Measurements from ENCODE around the gene RBMS3. TPM values are rescaled to one million over a fixed set of nuclear protein-coding genes. Genes with fewer than 3 reads are reported as not detected.

RBMS3 gene
- total and polyA plus RNA-seq, 2 of the 13 experiments (the other 11 are each of a cell fraction or from before 2014, with no cell fraction given), result not detected

DNA sequence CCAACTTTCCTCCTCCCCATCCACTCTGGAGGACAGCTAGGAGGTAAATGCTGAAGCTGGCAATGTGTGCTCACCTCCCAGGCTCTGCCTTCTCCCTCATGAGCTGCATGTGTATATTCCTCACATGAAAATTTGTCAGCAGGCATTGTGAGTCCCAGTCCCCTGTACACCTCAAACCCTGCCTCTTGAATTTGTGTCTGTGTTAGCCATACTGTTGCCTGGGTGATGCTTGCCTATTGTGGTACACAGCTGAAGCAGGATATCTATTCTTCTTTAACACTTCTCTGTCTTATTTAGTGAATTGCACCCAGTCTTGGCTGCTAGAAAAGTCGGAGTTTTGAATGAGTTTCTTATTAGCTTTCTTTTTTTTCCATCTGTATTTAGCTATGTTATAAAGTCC is 739.5 kb downstream of the RBMS3 start:
- no peak overlapping the region for H3K9ac ChIP-seq (ENCODE audit: insufficient read depth, low read depth, low read length)
- ChIA-PET CTCF (ENCODE audit: low intra/inter-chr PET ratio, low total read pairs) (no interaction called here), POLR2A (interaction anchor here (0.6 kb wide), 1 partner anchor 527 kb away, joined by 3 read pairs; no protein-coding TSS in a partner anchor)
- no peaks in the 10 kb centered on the region for H3K79me2 ChIP-seq (ENCODE audit: insufficient read depth, low read length)
- ATAC-seq, result no peak
- no peaks in the 10 kb centered on the region for H4K20me1 ChIP-seq (ENCODE audit: insufficient read depth, low read length)
- intact Hi-C loops (cut with micrococcal nuclease; ENCODE audit: unreplicated experiment) (no loop called here), in situ Hi-C loops (cut with HindIII; ENCODE audit: extremely low pct_ligation_motif_present, low pct_unique_long_range_greater_than_20kb) (loop anchor here (25.0 kb wide), 1 partner anchor 1117 kb away; no protein-coding TSS in a partner anchor)
- DNase-seq (ENCODE audit: low spot score), result no peak
- H3K36me3 ChIP-seq (replicated peaks in 1 of 2; ENCODE audit: control insufficient read depth in 1 of 2, insufficient read depth in 2 of 2, low read length in 2 of 2), result no peaks in the 10 kb centered on the region
- peaks cover 0 to 9% of the 10 kb centered on the region in 2 experiments; a peak in 2 of 5 replicates for H3K27me3 ChIP-seq (ENCODE audit: control insufficient read depth in 1 of 2, insufficient read depth in 2 of 2, low read length in 2 of 2)
- no peak for TF ChIP-seq ZNF546 (CRISPR knock-in tag; conservative IDR thresholded peaks at IDR 0.05)
- TF ChIP-seq, protein P1, sequence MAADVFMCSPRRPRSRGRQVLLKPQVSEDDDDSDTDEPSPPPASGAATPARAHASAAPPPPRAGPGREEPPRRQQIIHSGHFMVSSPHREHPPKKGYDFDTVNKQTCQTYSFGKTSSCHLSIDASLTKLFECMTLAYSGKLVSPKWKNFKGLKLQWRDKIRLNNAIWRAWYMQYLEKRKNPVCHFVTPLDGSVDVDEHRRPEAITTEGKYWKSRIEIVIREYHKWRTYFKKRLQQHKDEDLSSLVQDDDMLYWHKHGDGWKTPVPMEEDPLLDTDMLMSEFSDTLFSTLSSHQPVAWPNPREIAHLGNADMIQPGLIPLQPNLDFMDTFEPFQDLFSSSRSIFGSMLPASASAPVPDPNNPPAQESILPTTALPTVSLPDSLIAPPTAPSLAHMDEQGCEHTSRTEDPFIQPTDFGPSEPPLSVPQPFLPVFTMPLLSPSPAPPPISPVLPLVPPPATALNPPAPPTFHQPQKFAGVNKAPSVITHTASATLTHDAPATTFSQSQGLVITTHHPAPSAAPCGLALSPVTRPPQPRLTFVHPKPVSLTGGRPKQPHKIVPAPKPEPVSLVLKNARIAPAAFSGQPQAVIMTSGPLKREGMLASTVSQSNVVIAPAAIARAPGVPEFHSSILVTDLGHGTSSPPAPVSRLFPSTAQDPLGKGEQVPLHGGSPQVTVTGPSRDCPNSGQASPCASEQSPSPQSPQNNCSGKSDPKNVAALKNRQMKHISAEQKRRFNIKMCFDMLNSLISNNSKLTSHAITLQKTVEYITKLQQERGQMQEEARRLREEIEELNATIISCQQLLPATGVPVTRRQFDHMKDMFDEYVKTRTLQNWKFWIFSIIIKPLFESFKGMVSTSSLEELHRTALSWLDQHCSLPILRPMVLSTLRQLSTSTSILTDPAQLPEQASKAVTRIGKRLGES (CRISPR knock-in tag; IDR thresholded peaks at IDR 0.05; ENCODE audit: borderline replicate concordance), result no peak
- TF ChIP-seq ZNF850 (CRISPR knock-in tag; conservative IDR thresholded peaks at IDR 0.05), result no peak
- TF ChIP-seq AKAP8 (CRISPR knock-in tag; IDR thresholded peaks at IDR 0.05), result no peak
- no peak for TF ChIP-seq ZFX (CRISPR knock-in tag; IDR thresholded peaks at IDR 0.05; ENCODE audit: low read depth)
- TF ChIP-seq, protein P2, sequence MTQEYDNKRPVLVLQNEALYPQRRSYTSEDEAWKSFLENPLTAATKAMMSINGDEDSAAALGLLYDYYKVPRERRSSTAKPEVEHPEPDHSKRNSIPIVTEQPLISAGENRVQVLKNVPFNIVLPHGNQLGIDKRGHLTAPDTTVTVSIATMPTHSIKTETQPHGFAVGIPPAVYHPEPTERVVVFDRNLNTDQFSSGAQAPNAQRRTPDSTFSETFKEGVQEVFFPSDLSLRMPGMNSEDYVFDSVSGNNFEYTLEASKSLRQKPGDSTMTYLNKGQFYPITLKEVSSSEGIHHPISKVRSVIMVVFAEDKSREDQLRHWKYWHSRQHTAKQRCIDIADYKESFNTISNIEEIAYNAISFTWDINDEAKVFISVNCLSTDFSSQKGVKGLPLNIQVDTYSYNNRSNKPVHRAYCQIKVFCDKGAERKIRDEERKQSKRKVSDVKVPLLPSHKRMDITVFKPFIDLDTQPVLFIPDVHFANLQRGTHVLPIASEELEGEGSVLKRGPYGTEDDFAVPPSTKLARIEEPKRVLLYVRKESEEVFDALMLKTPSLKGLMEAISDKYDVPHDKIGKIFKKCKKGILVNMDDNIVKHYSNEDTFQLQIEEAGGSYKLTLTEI (CRISPR knock-in tag; conservative IDR thresholded peaks at IDR 0.05), result no peak
- TF ChIP-seq ZFP82 (CRISPR knock-in tag; IDR thresholded peaks at IDR 0.05; ENCODE audit: borderline replicate concordance), result no peak
- no peak for TF ChIP-seq ZNF451 (CRISPR knock-in tag; IDR thresholded peaks at IDR 0.05)
- TF ChIP-seq ZNF558 (CRISPR knock-in tag; IDR thresholded peaks at IDR 0.05; ENCODE audit: borderline replicate concordance), result no peak
- TF ChIP-seq U2AF2 (IDR thresholded peaks at IDR 0.05; ENCODE audit: low read depth, low read length), result no peak
- TF ChIP-seq NCOA1 (CRISPR knock-in tag; IDR thresholded peaks at IDR 0.05), result no peak
- no peak overlapping the region for H3K4me3 ChIP-seq (replicated peaks in 1 of 3; ENCODE audit: insufficient read depth in 1 of 3, low read depth in 2 of 3, low read length in 3 of 3)
- FAIRE-seq, result no peak
- WGBS (ENCODE audit: low lambda C conversion rate), result 0% methylated on average over 1 of the region's 1 CpG
- H3K9me3 ChIP-seq (ENCODE audit: low read length), result no peaks in the 10 kb centered on the region
- no peak overlapping the region for H2AFZ ChIP-seq (ENCODE audit: low read length)
- no peak overlapping the region for H3K4me2 ChIP-seq (ENCODE audit: low read depth, low read length)
- H3K4me1 ChIP-seq (ENCODE audit: insufficient read depth, low read length), result no peaks in the 10 kb centered on the region
- no peak overlapping the region for H3K27ac ChIP-seq (ENCODE audit: extremely low read length, insufficient read depth, low read length)
- no TSS peak for BruUV-seq (replicated peaks)
